Measurements from ENCODE around the gene ATP9B. TPM values are rescaled to one million over a fixed set of nuclear protein-coding genes. Genes with fewer than 3 reads are reported as not detected.
"Not testable (repeated sequence)": the region's sequence is repeated elsewhere in the genome, so short reads cannot be mapped to it uniquely, and the experiment has no call there.

Gene ATP9B
- total and polyA plus RNA-seq, 8 donors: 29.2 to 41.5 (median 38.3) TPM

- Histone ChIP-seq H3K27ac (no peak overlapping the region), H3K36me3 (peaks cover 0 to 4% of the 10 kb centered on the region in 2 donors), H3K4me3 (no peak overlapping the region), H3K9me3 (peaks cover 0 to 2% of the 10 kb centered on the region in 2 donors), H3K27me3 (no peaks in the 10 kb centered on the region), H3K4me1 (no peaks in the 10 kb centered on the region)
- no peak for TF ChIP-seq CTCF (IDR thresholded peaks at IDR 0.05)
- DNase-seq (no peak), ATAC-seq (no peak)
- intact Hi-C loops (cut with DNase I): no loop called here
Observed at GRCh38 chr18:79077181-79077580, 8.0 kb downstream of the ATP9B start.

DNA sequence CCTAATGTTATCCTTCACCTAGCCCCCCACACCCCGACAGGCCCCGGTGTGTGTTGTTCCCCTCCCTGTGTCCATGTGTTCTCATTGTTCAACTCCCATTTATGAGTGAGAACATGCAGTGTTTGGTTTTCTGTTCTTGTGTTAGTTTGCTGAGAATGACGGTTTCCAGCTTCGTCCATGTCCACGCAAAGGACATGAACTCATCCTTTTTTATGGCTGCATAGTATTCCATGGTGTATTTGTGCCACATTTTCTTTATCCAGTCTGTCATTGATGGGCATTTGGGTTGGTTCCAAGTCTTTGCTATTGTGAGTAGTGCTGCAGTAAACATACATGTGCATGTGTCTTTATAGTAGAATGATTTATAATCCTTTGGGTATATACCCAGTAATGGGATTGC is 9.6 kb downstream of the ATP9B start:
- DNase-seq, H3K27ac ChIP-seq, ATAC-seq: not testable (repeated sequence)

GRCh38 chr18:79092874-79093273 is 23.7 kb downstream of the ATP9B start:
- Histone ChIP-seq H3K27ac (no peak overlapping the region), H3K4me1 (peaks cover 0 to 16% of the 10 kb centered on the region in 2 donors), H3K36me3 (no peaks in the 10 kb centered on the region), H3K27me3 (no peaks in the 10 kb centered on the region), H3K9me3 (peaks cover 0 to 5% of the 10 kb centered on the region in 2 donors), H3K4me3 (no peak overlapping the region)
- ATAC-seq (no peak), DNase-seq (no peak)
- intact Hi-C loops (cut with DNase I): no loop called here
- TF ChIP-seq CTCF (IDR thresholded peaks at IDR 0.05): no peak

More for the DNA sequence above, 9.6 kb downstream of the ATP9B start:
- H3K27me3 ChIP-seq; H3K4me1 ChIP-seq; H3K9me3 ChIP-seq; H3K4me3 ChIP-seq; intact Hi-C loops (cut with DNase I): not testable (repeated sequence)
- peaks cover 0 to 10% of the 10 kb centered on the region in 2 donors for H3K36me3 ChIP-seq

GRCh38 chr18:79093986-79094385 is 24.8 kb downstream of the ATP9B start:
- H3K27ac ChIP-seq: no peak overlapping the region
- peaks cover 0 to 5% of the 10 kb centered on the region in 2 donors for H3K36me3 ChIP-seq
- no peak overlapping the region for H3K4me3 ChIP-seq
- intact Hi-C loops (cut with DNase I): no loop called here
- DNase-seq (no peak), ATAC-seq (no peak)
- no peak for TF ChIP-seq CTCF (IDR thresholded peaks at IDR 0.05)
- H3K27me3 ChIP-seq: no peaks in the 10 kb centered on the region
- peaks cover 0 to 5% of the 10 kb centered on the region in 2 donors for H3K9me3 ChIP-seq
- H3K4me1 ChIP-seq: peaks cover 0 to 16% of the 10 kb centered on the region in 2 donors

DNA sequence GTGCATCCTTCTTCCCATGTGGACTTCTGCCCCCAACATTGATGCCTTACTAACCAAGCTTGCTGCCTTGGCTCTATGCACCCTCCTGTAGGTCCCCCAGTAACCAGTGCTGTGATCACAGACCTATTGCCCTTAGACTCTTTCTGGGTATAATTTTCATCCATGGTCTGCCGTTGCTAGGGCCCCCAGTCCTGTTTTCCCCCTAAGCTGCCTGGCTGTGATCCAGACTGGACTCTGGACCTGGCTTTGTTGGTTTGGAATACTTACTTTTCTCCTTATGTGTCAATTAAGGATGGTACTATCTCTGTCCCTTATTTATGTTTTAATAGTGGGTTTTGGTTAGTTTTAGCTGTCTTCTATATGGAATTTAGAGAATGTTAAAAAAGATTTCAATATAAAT is 26.0 kb downstream of the ATP9B start:
- H3K27ac ChIP-seq: no peak overlapping the region
- H3K36me3 ChIP-seq: peaks cover 0 to 5% of the 10 kb centered on the region in 2 donors
- no peak for DNase-seq
- no peak for ATAC-seq
- peaks cover 0 to 5% of the 10 kb centered on the region in 2 donors for H3K9me3 ChIP-seq
- H3K4me3 ChIP-seq: no peak overlapping the region
- no peaks in the 10 kb centered on the region for H3K27me3 ChIP-seq
- peaks cover 0 to 16% of the 10 kb centered on the region in 2 donors for H3K4me1 ChIP-seq
- intact Hi-C loops (cut with DNase I): no loop called here
- TF ChIP-seq CTCF (IDR thresholded peaks at IDR 0.05): no peak

GRCh38 chr18:79100944-79101343 is 31.8 kb downstream of the ATP9B start:
- Histone ChIP-seq H3K27me3 (no peaks in the 10 kb centered on the region), H3K4me1 (peaks cover 0 to 2% of the 10 kb centered on the region in 2 donors), H3K4me3 (no peak overlapping the region), H3K27ac (no peak overlapping the region), H3K36me3 (peaks cover 0 to 9% of the 10 kb centered on the region in 2 donors), H3K9me3 (no peaks in the 10 kb centered on the region)
- no peak for ATAC-seq
- intact Hi-C loops (cut with DNase I): no loop called here
- no peak for DNase-seq
- no peak for TF ChIP-seq CTCF (IDR thresholded peaks at IDR 0.05)
